Measurements from ENCODE around the gene GPR15. TPM values are rescaled to one million over a fixed set of nuclear protein-coding genes. Genes with fewer than 3 reads are reported as not detected.

GPR15 gene
- total and polyA plus RNA-seq, 10 of the 15 experiments (the other 5 are each of a cell fraction or from before 2014, with no cell fraction given) = 70.7 to 150 (median 115) TPM

DNA sequence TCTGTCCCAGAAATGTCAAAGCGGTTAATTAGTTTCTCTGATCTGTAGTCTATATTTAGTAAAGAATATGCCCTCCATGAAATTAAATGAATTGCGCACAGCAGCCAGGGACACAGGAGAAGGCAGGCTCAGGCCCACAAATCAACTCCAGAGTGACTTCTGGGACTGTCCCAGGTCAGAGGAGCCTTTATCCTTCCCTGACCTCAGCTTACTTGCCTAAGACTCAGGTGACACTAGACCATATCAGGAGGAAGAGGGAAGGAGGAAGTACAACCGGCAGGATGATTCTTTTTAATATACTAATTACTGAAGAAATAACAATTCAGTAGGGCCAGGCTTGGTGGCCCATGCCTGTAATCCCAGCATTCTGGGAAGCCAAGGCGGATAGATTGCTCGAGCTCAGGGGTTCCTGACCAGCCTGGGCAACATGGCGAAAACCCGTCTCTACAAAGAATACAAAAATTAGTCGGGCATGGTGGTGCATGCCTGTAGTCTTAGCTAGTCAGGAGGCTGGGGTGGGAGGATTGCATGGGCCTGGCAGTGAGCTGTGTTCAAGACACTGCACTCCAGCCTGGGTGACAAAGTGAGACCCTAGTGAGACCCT lies 1.8 kb upstream of the GPR15 start (continued):
- TF ChIP-seq, protein P1, sequence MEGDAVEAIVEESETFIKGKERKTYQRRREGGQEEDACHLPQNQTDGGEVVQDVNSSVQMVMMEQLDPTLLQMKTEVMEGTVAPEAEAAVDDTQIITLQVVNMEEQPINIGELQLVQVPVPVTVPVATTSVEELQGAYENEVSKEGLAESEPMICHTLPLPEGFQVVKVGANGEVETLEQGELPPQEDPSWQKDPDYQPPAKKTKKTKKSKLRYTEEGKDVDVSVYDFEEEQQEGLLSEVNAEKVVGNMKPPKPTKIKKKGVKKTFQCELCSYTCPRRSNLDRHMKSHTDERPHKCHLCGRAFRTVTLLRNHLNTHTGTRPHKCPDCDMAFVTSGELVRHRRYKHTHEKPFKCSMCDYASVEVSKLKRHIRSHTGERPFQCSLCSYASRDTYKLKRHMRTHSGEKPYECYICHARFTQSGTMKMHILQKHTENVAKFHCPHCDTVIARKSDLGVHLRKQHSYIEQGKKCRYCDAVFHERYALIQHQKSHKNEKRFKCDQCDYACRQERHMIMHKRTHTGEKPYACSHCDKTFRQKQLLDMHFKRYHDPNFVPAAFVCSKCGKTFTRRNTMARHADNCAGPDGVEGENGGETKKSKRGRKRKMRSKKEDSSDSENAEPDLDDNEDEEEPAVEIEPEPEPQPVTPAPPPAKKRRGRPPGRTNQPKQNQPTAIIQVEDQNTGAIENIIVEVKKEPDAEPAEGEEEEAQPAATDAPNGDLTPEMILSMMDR (IDR thresholded peaks at IDR 0.05 in 2 of 3, conservative IDR thresholded peaks at IDR 0.05 in 1 of 3; ENCODE audit: control insufficient read depth in 2 of 3, extremely low read depth in 1 of 3, insufficient read depth in 1 of 3, low read depth in 3 of 3, low read length in 3 of 3) = no peak
- no peak for TF ChIP-seq ZZZ3 (IDR thresholded peaks at IDR 0.05; ENCODE audit: control insufficient read depth, insufficient read length, low read depth)
- TF ChIP-seq EP300 (IDR thresholded peaks at IDR 0.05; ENCODE audit: borderline replicate concordance in 1 of 2, control insufficient read depth in 1 of 2, low read depth in 2 of 2, low read length in 2 of 2) = no peak
- TF ChIP-seq SPI1 (IDR thresholded peaks at IDR 0.05; ENCODE audit: borderline replicate concordance, insufficient read depth, low read depth, low read length) = peak; percentile 14; the same call in 1 of the 2 replicates
- TF ChIP-seq NBN (IDR thresholded peaks at IDR 0.05) = no peak
- TF ChIP-seq, protein P2, sequence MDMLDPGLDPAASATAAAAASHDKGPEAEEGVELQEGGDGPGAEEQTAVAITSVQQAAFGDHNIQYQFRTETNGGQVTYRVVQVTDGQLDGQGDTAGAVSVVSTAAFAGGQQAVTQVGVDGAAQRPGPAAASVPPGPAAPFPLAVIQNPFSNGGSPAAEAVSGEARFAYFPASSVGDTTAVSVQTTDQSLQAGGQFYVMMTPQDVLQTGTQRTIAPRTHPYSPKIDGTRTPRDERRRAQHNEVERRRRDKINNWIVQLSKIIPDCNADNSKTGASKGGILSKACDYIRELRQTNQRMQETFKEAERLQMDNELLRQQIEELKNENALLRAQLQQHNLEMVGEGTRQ (IDR thresholded peaks at IDR 0.05; ENCODE audit: borderline replicate concordance, low read depth, low read length) = no peak
- TF ChIP-seq, protein P3, sequence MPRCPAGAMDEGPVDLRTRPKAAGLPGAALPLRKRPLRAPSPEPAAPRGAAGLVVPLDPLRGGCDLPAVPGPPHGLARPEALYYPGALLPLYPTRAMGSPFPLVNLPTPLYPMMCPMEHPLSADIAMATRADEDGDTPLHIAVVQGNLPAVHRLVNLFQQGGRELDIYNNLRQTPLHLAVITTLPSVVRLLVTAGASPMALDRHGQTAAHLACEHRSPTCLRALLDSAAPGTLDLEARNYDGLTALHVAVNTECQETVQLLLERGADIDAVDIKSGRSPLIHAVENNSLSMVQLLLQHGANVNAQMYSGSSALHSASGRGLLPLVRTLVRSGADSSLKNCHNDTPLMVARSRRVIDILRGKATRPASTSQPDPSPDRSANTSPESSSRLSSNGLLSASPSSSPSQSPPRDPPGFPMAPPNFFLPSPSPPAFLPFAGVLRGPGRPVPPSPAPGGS (IDR thresholded peaks at IDR 0.05; ENCODE audit: borderline replicate concordance, insufficient read depth, low read depth, low read length, poor library complexity, severe bottlenecking) = no peak
- TF ChIP-seq MXI1 (IDR thresholded peaks at IDR 0.05; ENCODE audit: low read depth, low read length) = peak; percentile 56; the same call in 1 of the 2 replicates
- TF ChIP-seq YY1 (IDR thresholded peaks at IDR 0.05; ENCODE audit: low read depth, low read length) = no peak
- TF ChIP-seq HDAC2 (IDR thresholded peaks at IDR 0.05) = no peak
- no peak for TF ChIP-seq ZNF622 (IDR thresholded peaks at IDR 0.05)
- no peak for TF ChIP-seq KDM1A (IDR thresholded peaks at IDR 0.05; ENCODE audit: borderline replicate concordance)
- TF ChIP-seq RELA (IDR thresholded peaks at IDR 0.05; ENCODE audit: borderline replicate concordance, partially characterized antibody) = no peak
- TF ChIP-seq, protein P4, sequence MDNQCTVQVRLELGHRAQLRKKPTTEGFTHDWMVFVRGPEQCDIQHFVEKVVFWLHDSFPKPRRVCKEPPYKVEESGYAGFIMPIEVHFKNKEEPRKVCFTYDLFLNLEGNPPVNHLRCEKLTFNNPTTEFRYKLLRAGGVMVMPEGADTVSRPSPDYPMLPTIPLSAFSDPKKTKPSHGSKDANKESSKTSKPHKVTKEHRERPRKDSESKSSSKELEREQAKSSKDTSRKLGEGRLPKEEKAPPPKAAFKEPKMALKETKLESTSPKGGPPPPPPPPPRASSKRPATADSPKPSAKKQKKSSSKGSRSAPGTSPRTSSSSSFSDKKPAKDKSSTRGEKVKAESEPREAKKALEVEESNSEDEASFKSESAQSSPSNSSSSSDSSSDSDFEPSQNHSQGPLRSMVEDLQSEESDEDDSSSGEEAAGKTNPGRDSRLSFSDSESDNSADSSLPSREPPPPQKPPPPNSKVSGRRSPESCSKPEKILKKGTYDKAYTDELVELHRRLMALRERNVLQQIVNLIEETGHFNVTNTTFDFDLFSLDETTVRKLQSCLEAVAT (IDR thresholded peaks at IDR 0.05) = peak; percentile 94
- TF ChIP-seq MTA3 (IDR thresholded peaks at IDR 0.05; ENCODE audit: borderline replicate concordance, low read length) = no peak
- TF ChIP-seq, protein P5, sequence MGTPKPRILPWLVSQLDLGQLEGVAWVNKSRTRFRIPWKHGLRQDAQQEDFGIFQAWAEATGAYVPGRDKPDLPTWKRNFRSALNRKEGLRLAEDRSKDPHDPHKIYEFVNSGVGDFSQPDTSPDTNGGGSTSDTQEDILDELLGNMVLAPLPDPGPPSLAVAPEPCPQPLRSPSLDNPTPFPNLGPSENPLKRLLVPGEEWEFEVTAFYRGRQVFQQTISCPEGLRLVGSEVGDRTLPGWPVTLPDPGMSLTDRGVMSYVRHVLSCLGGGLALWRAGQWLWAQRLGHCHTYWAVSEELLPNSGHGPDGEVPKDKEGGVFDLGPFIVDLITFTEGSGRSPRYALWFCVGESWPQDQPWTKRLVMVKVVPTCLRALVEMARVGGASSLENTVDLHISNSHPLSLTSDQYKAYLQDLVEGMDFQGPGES (IDR thresholded peaks at IDR 0.05) = no peak
- TF ChIP-seq ZNF24 (IDR thresholded peaks at IDR 0.05) = 0 out of 2 replicates have a peak, but pooled peaks have one; percentile 6
- TF ChIP-seq, protein P6, sequence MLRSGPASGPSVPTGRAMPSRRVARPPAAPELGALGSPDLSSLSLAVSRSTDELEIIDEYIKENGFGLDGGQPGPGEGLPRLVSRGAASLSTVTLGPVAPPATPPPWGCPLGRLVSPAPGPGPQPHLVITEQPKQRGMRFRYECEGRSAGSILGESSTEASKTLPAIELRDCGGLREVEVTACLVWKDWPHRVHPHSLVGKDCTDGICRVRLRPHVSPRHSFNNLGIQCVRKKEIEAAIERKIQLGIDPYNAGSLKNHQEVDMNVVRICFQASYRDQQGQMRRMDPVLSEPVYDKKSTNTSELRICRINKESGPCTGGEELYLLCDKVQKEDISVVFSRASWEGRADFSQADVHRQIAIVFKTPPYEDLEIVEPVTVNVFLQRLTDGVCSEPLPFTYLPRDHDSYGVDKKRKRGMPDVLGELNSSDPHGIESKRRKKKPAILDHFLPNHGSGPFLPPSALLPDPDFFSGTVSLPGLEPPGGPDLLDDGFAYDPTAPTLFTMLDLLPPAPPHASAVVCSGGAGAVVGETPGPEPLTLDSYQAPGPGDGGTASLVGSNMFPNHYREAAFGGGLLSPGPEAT (IDR thresholded peaks at IDR 0.05; ENCODE audit: low read depth) = no peak
- TF ChIP-seq JUND (IDR thresholded peaks at IDR 0.05; ENCODE audit: low read depth, low read length) = no peak
- no peak for TF ChIP-seq IRF4 (IDR thresholded peaks at IDR 0.05; ENCODE audit: low read depth, low read length)
- TF ChIP-seq EZH2 (IDR thresholded peaks at IDR 0.05; ENCODE audit: borderline replicate concordance, control insufficient read depth, low read depth, low read length) = no peak

Measured in GM12878 (cell line).